Left lung (tissue), 10 donors: ENCODE measurements around the gene NHERF2. TPM values are rescaled to one million over a fixed set of nuclear protein-coding genes. Genes with fewer than 3 reads are reported as not detected.
"Not testable (repeated sequence)": the region's sequence is repeated elsewhere in the genome, so short reads cannot be mapped to it uniquely, and the experiment has no call there.

ENCODE experiments used
- ATAC-seq: fragments of 200-7000 bp; cut with Tn5 transposase; one replicate; pipeline ENCODE4 v1.9.1; 2020; ENCODE audit warnings: moderate library complexity
- DNase-seq, 4 donors: peaks; one replicate each; pipeline ENCODE4 v3.0.0-alpha.2; 2013 to 2020
- H3K27ac ChIP-seq, 2 donors: fragments of 200-600 bp; sonication (generic) in 1 of 2; one replicate each; pipeline versions ENCODE4 v1.5.0 to v1.8.0; 2020 to 2021
- H3K27me3 ChIP-seq, 2 donors: fragments of 200-600 bp; sonication (generic) in 1 of 2; one replicate each; pipeline versions ENCODE4 v1.5.0 to v1.8.0; 2020 to 2021
- H3K36me3 ChIP-seq, 2 donors: fragments of 200-600 bp; sonication (generic) in 1 of 2; one replicate each; pipeline versions ENCODE4 v1.5.0 to v1.8.0; 2020 to 2021
- H3K4me1 ChIP-seq, 2 donors: fragments of 200-600 bp; one replicate each; pipeline ENCODE4 v1.8.0; 2021
- H3K4me3 ChIP-seq, 2 donors: fragments of 200-600 bp; sonication (generic) in 1 of 2; one replicate each; pipeline versions ENCODE4 v1.5.0 to v1.8.0; 2020 to 2021; ENCODE audit warnings: mild to moderate bottlenecking in 1 of 2
- H3K9me3 ChIP-seq, 2 donors: fragments of 200-600 bp; sonication (generic) in 1 of 2; one replicate each; pipeline versions ENCODE4 v1.5.0 to v1.8.0; 2020 to 2021
- intact Hi-C, 2 donors: fragments of 100-400 bp; cut with DNase I; formaldehyde crosslinking; loops; one replicate each; pipeline versions ENCODE4 v1.11.2 to v1.14.2; 2022
- polyA plus RNA-seq, 6 donors: library from polyadenylated mRNA; unstranded; fragments of 120-200 nt; gene quantifications; one replicate each; pipeline ENCODE4 v1.2.1, GENCODE V29; 2013; ENCODE audit not compliant: insufficient read length in 6 of 6
- total RNA-seq, 2 donors: library from RNA; stranded (reverse); fragmentation: NEBNext Ultra II Directional; extraction: Animal tissue kit (Norgen Biotek cat#: 25700); gene quantifications; one replicate each; pipeline ENCODE4 v1.2.1, GENCODE V29; 2021
- TF ChIP-seq, protein P1 (sequence below), 2 donors: fragments of 200-600 bp; sonication (generic) in 1 of 2; IDR thresholded peaks; one replicate each; pipeline versions ENCODE4 v1.5.0 to v1.8.0; 2021; ENCODE audit warnings: antibody characterized with exemption in 2 of 2
- donor health status: DM: no; HTN: yes; CAD: no.
- donor health status: DM: no; HTN: no; CAD: no.

Gene NHERF2
- total and polyA plus RNA-seq, 8 donors = 68.1 to 349 (median 109) TPM

GRCh38 chr16:2031081-2031577, 4.4 kb downstream of the NHERF2 start:
- DNase-seq (no peak), ATAC-seq (no peak)
- no peaks in the 10 kb centered on the region for H3K9me3 ChIP-seq
- peaks cover 36 to 73% of the 10 kb centered on the region in 2 donors for H3K4me1 ChIP-seq
- peak overlapping the region; percentile 30 to 85 for H3K27ac ChIP-seq
- peaks cover 0 to 17% of the 10 kb centered on the region in 2 donors for H3K36me3 ChIP-seq
- peak overlapping the region in 1 of 2 donors; percentile 67 for H3K4me3 ChIP-seq
- TF ChIP-seq, protein P1, sequence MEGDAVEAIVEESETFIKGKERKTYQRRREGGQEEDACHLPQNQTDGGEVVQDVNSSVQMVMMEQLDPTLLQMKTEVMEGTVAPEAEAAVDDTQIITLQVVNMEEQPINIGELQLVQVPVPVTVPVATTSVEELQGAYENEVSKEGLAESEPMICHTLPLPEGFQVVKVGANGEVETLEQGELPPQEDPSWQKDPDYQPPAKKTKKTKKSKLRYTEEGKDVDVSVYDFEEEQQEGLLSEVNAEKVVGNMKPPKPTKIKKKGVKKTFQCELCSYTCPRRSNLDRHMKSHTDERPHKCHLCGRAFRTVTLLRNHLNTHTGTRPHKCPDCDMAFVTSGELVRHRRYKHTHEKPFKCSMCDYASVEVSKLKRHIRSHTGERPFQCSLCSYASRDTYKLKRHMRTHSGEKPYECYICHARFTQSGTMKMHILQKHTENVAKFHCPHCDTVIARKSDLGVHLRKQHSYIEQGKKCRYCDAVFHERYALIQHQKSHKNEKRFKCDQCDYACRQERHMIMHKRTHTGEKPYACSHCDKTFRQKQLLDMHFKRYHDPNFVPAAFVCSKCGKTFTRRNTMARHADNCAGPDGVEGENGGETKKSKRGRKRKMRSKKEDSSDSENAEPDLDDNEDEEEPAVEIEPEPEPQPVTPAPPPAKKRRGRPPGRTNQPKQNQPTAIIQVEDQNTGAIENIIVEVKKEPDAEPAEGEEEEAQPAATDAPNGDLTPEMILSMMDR (IDR thresholded peaks at IDR 0.05) = no peak
- intact Hi-C loops = no loop called here
- H3K27me3 ChIP-seq = peaks cover 0 to 27% of the 10 kb centered on the region in 2 donors

GRCh38 chr16:2032285-2033056, 5.8 kb downstream of the NHERF2 start:
- TF ChIP-seq, protein P1 (IDR thresholded peaks at IDR 0.05) = no peak
- Histone ChIP-seq H3K4me1 (peaks cover 48 to 76% of the 10 kb centered on the region in 2 donors), H3K36me3 (peaks cover 0 to 26% of the 10 kb centered on the region in 2 donors), H3K27me3 (peaks cover 0 to 15% of the 10 kb centered on the region in 2 donors), H3K9me3 (no peaks in the 10 kb centered on the region), H3K4me3 (peak overlapping the region in 1 of 2 donors; percentile 53), H3K27ac (peak overlapping the region; percentile 85 to 89)
- intact Hi-C loops = no loop called here
- DNase-seq (no peak), ATAC-seq (no peak)

GRCh38 chr16:2033057-2033908, 6.6 kb downstream of the NHERF2 start:
- peak; percentile 54 for ATAC-seq
- H3K27ac ChIP-seq = peak overlapping the region; percentile 85 to 89
- intact Hi-C loops = no loop called here

DNA sequence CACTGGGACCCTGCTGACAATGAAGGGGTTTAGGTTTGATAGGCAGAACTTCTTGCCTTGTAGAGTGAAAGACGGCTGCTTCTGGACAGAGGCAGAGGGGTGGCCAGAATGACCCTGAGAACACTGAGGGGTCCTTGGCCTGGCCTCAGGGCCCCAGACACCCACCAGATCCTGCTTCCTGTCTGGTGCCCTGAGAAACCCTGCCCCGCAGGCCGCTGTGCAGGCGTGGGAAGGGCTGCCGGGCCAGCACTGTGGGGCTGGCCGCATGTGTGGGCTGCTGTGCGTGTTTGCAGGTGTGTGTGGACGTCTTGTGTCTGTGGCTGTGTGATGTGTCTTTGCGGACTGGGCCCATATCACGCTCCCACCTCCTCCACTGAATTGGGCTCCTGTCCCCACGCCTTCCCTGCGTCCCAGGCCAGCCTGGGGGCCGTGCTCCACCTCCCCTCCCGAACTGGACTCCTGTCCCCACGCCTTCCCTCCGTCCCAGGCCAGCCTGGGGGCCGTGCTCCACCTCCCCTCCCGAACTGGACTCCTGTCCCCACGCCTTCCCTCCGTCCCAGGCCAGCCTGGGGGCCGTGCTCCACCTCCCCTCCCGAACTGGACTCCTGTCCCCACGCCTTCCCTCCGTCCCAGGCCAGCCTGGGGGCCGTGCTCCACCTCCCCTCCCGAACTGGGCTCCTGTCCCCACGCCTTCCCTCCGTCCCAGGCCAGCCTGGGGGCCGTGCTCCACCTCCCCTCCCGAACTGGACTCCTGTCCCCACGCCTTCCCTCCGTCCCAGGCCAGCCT, 7.4 kb downstream of the NHERF2 start:
- peaks cover 0 to 38% of the 10 kb centered on the region in 2 donors for H3K36me3 ChIP-seq
- ATAC-seq = not testable (repeated sequence)

More at GRCh38 chr16:2033057-2033908, 6.6 kb downstream of the NHERF2 start:
- peaks cover 0 to 7% of the 10 kb centered on the region in 2 donors for H3K27me3 ChIP-seq
- peak overlapping the region; percentile 15 to 53 for H3K4me3 ChIP-seq
- H3K9me3 ChIP-seq = no peaks in the 10 kb centered on the region
- DNase-seq = peak in 2 of 4 donors; percentile 72 to 73
- TF ChIP-seq, protein P1 (IDR thresholded peaks at IDR 0.05) = no peak
- peaks cover 51 to 78% of the 10 kb centered on the region in 2 donors for H3K4me1 ChIP-seq
- H3K36me3 ChIP-seq = peaks cover 0 to 32% of the 10 kb centered on the region in 2 donors

More for the DNA sequence above, 7.4 kb downstream of the NHERF2 start:
- Histone ChIP-seq H3K27ac (peak overlapping the region; percentile 85 to 89), H3K4me3 (peak overlapping the region; percentile 15 to 53), H3K4me1 (peaks cover 57 to 78% of the 10 kb centered on the region in 2 donors)
- DNase-seq, H3K9me3 ChIP-seq, H3K27me3 ChIP-seq, intact Hi-C loops: not testable (repeated sequence)
